Panc1 (cell line): Measurements from ENCODE around the gene C1QC. TPM values are rescaled to one million over a fixed set of nuclear protein-coding genes. Genes with fewer than 3 reads are reported as not detected.
"Not testable (repeated sequence)": the region's sequence is repeated elsewhere in the genome, so short reads cannot be mapped to it uniquely, and the experiment has no call there.

ENCODE experiments used
- ATAC-seq: fragments of 200-7000 bp; cut with Tn5 transposase; 2 replicates; pipeline ENCODE4 v1.9.1; 2020; ENCODE audit warnings: mild to moderate bottlenecking, moderate library complexity
- BruUV-seq: library from RNA; stranded (reverse); fragments of 400-500 nt; replicated peaks from 2 replicates; lab custom pipeline; 2021; lab: Mats Ljungman, UMichigan
- CTCF ChIA-PET: fragments of 300-600 bp; sonication (Branson Sonifier 250); formaldehyde crosslinking; loops from one replicate; lab custom pipeline; 2022; ENCODE audit warnings: antibody characterized with exemption; lab: Charles Lee
- POLR2A ChIA-PET: fragments of 300-600 bp; sonication (Branson Sonifier 250); formaldehyde crosslinking; loops from one replicate; lab custom pipeline; 2022; ENCODE audit warnings: antibody characterized with exemption; lab: Charles Lee
- DNase-seq: peaks from one replicate; pipeline ENCODE4 v3.0.0-alpha.2; 2010; ENCODE audit warnings: low read depth, low spot score
- H3K27ac ChIP-seq: 2 replicates; pipeline ENCODE4 v1.5.1; 2011; ENCODE audit warnings: mild to moderate bottlenecking, low read length, inconsistent platforms
- H3K27me3 ChIP-seq: fragments of 200-500 bp; sonication (Bioruptor generic); 2 replicates; pipeline ENCODE4 v1.6.0; 2014; ENCODE audit warnings: low read length, inconsistent platforms; ENCODE audit not compliant: control insufficient read depth, insufficient read depth
- H3K36me3 ChIP-seq: fragments of 200-500 bp; sonication (Bioruptor generic); 2 replicates; pipeline ENCODE4 v1.5.1; 2014; ENCODE audit warnings: inconsistent platforms, mild to moderate bottlenecking, low read length, moderate library complexity; ENCODE audit not compliant: control insufficient read depth, insufficient read depth
- H3K4me1 ChIP-seq: 2 replicates; pipeline ENCODE4 v1.5.1; 2011; ENCODE audit warnings: inconsistent platforms, mild to moderate bottlenecking, low read length, moderate library complexity; ENCODE audit not compliant: control insufficient read depth, insufficient read depth
- H3K4me3 ChIP-seq, 2 experiments: 2 replicates each; pipeline ENCODE4 v1.5.1; 2011 to 2012; ENCODE audit warnings: low read depth in 2 of 2, low read length in 2 of 2, mild to moderate bottlenecking in 2 of 2, inconsistent platforms in 1 of 2, moderate library complexity in 1 of 2
- H3K9me3 ChIP-seq: fragments of 200-500 bp; sonication (Bioruptor generic); 2 replicates; pipeline ENCODE4 v1.5.1; 2014; ENCODE audit warnings: low read depth, mild to moderate bottlenecking, inconsistent platforms, low read length, moderate library complexity; ENCODE audit not compliant: control insufficient read depth, insufficient read depth
- POLR2AphosphoS5 ChIP-seq: IDR thresholded peaks from 2 replicates; pipeline ENCODE4 v1.6.1; 2012; ENCODE audit warnings: mild to moderate bottlenecking, low read depth, low read length, moderate library complexity
- SIN3A ChIP-seq: IDR thresholded peaks from 2 replicates; pipeline ENCODE4 v1.6.1; 2012; ENCODE audit warnings: low read depth, mild to moderate bottlenecking, low read length, moderate library complexity, borderline replicate concordance; ENCODE audit not compliant: insufficient read depth
- TCF7L2 ChIP-seq: IDR thresholded peaks from 2 replicates; pipeline ENCODE4 v1.6.1; 2011; ENCODE audit warnings: mild to moderate bottlenecking, low read depth, low read length, inconsistent platforms
- in situ Hi-C: cut with HindIII; loops from 2 replicates; pipeline ENCODE4 v1.10.0; 2016; ENCODE audit warnings: low sequenced_read_pairs, low pct_unique_long_range_greater_than_20kb
- intact Hi-C: fragments of 100-400 bp; cut with micrococcal nuclease; formaldehyde crosslinking; loops from one replicate; pipeline ENCODE4 v1.10.0; 2022; ENCODE audit not compliant: unreplicated experiment
- total RNA-seq: library from RNA; stranded (reverse); gene quantifications from one replicate; pipeline ENCODE4 v1.2.1, GENCODE V29; 2021; ENCODE audit not compliant: unreplicated experiment
- TF ChIP-seq, protein P1 (sequence below): fragments of 450-650 bp; IDR thresholded peaks from 2 replicates; pipeline ENCODE4 v1.5.1; 2017; ENCODE audit warnings: mild to moderate bottlenecking
- TF ChIP-seq, protein P2 (sequence below), 2 experiments: IDR thresholded peaks; 2 replicates each; pipeline ENCODE4 v1.6.1; 2011 to 2012; ENCODE audit warnings: low read depth in 2 of 2, control low read depth in 1 of 2, low read length in 1 of 2, mild to moderate bottlenecking in 1 of 2, moderate library complexity in 1 of 2; ENCODE audit not compliant: insufficient read depth in 1 of 2

The C1QC gene
- total RNA-seq, 1 experiment from 2014 or later = 0.64 TPM

DNA sequence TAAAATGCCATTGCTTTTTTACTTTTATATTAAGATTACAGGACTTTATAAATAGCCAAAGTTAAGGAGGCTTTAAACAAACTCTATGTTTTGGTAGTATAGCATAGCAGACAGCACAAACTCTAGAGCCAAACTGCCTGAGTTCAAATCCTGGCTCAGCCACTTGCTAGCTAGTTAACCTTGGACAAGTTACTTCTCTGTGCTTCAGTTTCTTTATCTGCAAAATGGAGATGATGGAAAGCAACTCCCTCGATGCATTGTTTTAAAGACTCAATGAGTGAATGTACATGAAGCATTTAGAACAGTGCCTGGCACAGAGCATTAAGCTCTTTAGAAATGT lies 30.9 kb downstream of the C1QC start:
- ChIA-PET CTCF (interaction anchor here (0.5 to 1.5 kb wide), 4 partner anchors 106 to 344 kb away, joined by 3 to 7 read pairs (median 6); no protein-coding TSS in a partner anchor), POLR2A (interaction anchor here (0.6 kb wide), 1 partner anchor 409 kb away, joined by 3 read pairs; no protein-coding TSS in a partner anchor)
- DNase-seq (no peak), ATAC-seq (peak; percentile 18; the same call in 1 of the 2 replicates)
- Histone ChIP-seq H3K27ac (no peak overlapping the region), H3K4me1 (no peaks in the 10 kb centered on the region), H3K27me3 (no peaks in the 10 kb centered on the region), H3K36me3 (no peaks in the 10 kb centered on the region), H3K9me3 (no peaks in the 10 kb centered on the region), H3K4me3 (no peak overlapping the region)
- TF ChIP-seq, protein P1, sequence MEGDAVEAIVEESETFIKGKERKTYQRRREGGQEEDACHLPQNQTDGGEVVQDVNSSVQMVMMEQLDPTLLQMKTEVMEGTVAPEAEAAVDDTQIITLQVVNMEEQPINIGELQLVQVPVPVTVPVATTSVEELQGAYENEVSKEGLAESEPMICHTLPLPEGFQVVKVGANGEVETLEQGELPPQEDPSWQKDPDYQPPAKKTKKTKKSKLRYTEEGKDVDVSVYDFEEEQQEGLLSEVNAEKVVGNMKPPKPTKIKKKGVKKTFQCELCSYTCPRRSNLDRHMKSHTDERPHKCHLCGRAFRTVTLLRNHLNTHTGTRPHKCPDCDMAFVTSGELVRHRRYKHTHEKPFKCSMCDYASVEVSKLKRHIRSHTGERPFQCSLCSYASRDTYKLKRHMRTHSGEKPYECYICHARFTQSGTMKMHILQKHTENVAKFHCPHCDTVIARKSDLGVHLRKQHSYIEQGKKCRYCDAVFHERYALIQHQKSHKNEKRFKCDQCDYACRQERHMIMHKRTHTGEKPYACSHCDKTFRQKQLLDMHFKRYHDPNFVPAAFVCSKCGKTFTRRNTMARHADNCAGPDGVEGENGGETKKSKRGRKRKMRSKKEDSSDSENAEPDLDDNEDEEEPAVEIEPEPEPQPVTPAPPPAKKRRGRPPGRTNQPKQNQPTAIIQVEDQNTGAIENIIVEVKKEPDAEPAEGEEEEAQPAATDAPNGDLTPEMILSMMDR = no peak
- TF ChIP-seq POLR2AphosphoS5 (no peak), TCF7L2 (no peak), SIN3A (no peak)
- TF ChIP-seq, protein P2, sequence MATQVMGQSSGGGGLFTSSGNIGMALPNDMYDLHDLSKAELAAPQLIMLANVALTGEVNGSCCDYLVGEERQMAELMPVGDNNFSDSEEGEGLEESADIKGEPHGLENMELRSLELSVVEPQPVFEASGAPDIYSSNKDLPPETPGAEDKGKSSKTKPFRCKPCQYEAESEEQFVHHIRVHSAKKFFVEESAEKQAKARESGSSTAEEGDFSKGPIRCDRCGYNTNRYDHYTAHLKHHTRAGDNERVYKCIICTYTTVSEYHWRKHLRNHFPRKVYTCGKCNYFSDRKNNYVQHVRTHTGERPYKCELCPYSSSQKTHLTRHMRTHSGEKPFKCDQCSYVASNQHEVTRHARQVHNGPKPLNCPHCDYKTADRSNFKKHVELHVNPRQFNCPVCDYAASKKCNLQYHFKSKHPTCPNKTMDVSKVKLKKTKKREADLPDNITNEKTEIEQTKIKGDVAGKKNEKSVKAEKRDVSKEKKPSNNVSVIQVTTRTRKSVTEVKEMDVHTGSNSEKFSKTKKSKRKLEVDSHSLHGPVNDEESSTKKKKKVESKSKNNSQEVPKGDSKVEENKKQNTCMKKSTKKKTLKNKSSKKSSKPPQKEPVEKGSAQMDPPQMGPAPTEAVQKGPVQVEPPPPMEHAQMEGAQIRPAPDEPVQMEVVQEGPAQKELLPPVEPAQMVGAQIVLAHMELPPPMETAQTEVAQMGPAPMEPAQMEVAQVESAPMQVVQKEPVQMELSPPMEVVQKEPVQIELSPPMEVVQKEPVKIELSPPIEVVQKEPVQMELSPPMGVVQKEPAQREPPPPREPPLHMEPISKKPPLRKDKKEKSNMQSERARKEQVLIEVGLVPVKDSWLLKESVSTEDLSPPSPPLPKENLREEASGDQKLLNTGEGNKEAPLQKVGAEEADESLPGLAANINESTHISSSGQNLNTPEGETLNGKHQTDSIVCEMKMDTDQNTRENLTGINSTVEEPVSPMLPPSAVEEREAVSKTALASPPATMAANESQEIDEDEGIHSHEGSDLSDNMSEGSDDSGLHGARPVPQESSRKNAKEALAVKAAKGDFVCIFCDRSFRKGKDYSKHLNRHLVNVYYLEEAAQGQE (IDR thresholded peaks at IDR 0.05; ENCODE audit: insufficient read depth in 1 of 2, low read depth in 2 of 2, low read length in 1 of 2) = no peak
- intact Hi-C loops (loop anchor here (5.0 kb wide), 2 partner anchors 213 to 258 kb away; no protein-coding TSS in a partner anchor), in situ Hi-C loops (no loop called here)
- no TSS peak for BruUV-seq

DNA sequence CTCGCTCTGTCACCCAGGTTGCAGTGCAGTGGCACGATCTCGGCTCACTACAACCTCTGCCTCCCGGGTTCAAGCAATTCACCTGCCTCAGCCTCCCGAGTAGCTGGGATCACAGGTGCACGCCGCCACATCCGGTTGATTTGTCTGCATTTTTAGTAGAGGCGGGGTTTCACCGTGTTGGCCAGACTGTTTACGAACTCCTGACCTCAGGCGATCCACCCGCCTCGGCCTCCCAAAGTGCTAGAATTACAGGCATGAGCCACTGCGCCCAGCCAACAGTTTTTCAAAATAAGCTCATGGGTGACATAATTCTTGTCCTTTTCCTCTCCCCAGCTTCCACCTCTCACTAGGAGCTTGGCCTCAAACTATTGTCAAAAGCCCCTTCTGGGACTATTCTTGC lies 32.7 kb downstream of the C1QC start:
- H3K27me3 ChIP-seq, H3K9me3 ChIP-seq, H3K36me3 ChIP-seq, ATAC-seq, DNase-seq, BruUV-seq, H3K4me1 ChIP-seq, in situ Hi-C loops, H3K27ac ChIP-seq, POLR2A ChIA-PET, H3K4me3 ChIP-seq, intact Hi-C loops: not testable (repeated sequence)
- CTCF ChIA-PET = interaction anchor here (0.5 to 0.7 kb wide), 3 partner anchors 257 to 565 kb away, joined by 3 to 11 read pairs (median 7); no protein-coding TSS in a partner anchor

DNA sequence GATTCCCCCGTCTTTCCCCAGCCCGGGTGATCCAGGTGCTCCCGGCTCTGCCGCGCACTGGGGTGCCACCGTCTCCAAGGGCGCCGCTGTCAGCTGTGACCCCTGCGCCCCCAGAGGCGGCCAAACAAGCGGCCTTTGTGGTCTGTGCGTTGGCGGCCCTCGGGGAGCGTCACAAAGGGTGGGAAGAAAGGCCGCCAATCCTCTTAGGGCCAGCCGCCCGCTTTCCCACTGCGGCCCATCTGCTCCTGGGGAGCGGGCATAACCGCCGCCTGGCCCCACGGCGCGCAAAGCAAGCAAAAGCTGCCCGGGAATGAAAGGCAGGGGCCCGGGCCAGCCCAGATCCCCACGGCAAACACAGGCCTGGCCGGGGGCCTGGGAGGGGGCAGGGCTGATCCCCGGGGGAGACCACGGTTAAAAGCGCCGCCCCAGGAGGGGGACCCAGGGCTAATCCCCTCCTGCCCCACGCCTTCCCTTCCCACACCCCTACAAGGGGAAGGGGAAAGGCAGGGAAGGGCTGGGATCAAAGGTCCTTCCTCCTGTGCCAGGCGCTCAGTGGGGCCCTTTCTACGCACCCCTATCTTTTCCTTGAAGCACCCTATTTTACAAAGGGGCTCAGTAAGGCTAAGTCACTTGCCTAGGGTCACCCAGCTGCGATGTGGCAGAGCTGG lies 33.6 kb downstream of the C1QC start:
- no peaks in the 10 kb centered on the region for H3K27me3 ChIP-seq
- H3K36me3 ChIP-seq = no peaks in the 10 kb centered on the region
- intact Hi-C loops (no loop called here), in situ Hi-C loops (no loop called here)
- H3K27ac ChIP-seq = no peak overlapping the region
- ChIA-PET POLR2A (no interaction called here), CTCF (interaction anchor here (0.6 kb wide), 1 partner anchor 257 kb away, joined by 11 read pairs; no protein-coding TSS in a partner anchor)
- H3K4me3 ChIP-seq = no peak overlapping the region
- no peaks in the 10 kb centered on the region for H3K9me3 ChIP-seq
- TF ChIP-seq POLR2AphosphoS5 (no peak), TCF7L2 (no peak), SIN3A (no peak)
- TF ChIP-seq, protein P2 (IDR thresholded peaks at IDR 0.05; ENCODE audit: insufficient read depth in 1 of 2, low read depth in 2 of 2, low read length in 1 of 2) = no peak
- TF ChIP-seq, protein P1 = no peak
- BruUV-seq = no TSS peak
- DNase-seq (no peak), ATAC-seq (no peak)
- H3K4me1 ChIP-seq = no peaks in the 10 kb centered on the region
